CD4-positive, alpha-beta T cell treated with Interleukin-15 for 1 hour (primary cell): ENCODE data around the gene PLCB1.

Experiments used
- DNase-seq: peaks from one replicate; pipeline ENCODE4 v3.0.0-alpha.2; 2020

The PLCB1 gene

DNA sequence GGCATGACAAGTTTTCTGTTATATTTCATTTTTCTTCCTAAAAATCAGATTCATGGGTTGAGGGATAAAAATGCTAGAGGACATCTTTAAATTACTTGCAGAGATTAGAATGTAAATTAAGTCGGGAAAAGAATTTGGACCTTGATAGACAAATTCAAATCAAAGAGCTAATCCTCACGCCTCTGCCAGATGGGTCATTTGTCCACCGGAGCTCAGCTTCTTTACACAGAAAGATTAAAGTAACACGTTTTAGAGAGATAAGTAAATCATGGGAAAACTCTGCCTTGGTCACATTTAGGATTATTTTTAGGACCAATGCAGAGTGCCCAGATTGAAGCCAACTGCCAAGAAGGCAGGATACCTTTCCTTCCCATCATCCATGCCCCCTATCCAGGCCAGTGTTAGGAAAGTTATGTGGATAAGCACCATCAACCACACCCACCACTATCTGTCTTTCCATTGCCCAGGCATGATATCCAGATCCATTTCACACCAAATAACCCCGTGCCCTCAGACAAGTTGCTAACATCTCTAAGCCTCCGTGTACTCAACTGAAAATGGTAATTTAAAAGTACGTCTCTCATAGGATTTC lies 539.4 kb downstream of the PLCB1 start:
- DNase-seq: no peak

GRCh38 chr20:8673116-8673515 lies 541.0 kb downstream of the PLCB1 start:
- DNase-seq: no peak

DNA sequence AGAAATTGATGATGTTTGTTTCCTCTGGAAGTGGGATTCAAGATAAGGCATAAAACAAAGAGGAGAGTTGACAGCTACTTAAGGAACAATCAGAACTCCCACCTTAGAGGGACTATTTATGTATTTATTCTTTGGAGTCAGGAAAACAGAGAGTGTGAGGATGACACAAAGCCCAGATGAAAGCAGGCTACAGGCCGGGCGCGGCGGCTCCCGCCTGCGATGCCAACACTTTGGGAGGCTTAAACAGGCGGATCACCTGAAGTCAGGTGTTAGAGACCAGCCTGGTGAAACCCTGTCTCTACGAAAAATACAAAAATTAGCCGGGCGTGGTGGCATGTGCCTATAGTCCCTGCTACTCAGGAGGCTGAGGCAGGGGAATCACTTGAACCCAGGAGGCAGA lies 543.8 kb downstream of the PLCB1 start:
- DNase-seq: no peak

DNA sequence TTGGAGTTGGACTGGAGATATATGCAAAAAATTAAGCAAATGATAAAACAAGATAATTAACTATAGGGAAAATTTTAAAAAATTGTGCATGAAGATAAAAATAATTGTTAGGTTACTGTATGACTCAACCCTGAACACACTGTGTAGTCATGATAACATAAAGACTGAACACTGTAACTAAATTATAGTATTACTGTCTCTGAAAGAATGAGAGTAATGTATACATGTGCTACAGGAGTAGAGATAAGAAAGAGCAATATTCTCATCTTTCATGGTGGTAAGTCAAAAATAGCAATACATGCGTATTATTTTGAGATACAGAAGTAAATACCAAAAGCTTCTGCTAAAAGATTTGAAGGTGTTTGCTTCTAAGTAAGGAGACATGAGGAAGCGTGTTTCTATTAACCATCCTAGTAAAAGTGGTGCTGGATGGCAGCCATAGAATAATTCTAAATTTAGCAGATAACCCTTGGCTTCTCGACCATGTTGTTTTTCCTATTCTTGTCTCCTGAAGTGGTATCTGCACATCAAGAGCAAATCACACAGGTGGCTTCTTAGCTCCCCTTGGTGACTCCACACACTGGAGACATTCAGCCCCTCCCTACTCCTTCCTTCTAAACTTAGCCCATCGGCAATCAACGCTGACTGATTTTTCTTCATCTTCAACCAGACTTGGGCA lies 546.2 kb downstream of the PLCB1 start:
- no peak for DNase-seq

DNA sequence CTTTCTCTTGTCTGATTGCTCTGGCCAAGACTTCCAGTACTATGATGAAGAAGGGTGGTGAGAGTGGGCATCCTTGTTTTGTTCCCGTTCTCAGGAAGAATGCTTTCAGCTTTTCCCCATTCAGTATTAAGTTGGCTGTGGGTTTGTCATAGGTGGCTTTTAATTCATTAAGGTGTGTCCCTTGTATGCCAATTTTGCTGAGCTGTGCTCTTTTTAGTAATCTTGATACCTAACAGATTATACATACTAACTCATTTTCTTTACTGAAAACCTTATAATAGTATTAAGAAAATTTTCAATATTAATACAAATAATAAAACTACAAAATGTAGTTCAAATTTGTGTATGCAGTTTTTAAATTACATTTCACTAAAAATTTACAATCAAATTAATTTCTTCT lies 557.3 kb downstream of the PLCB1 start:
- DNase-seq: no peak

GRCh38 chr20:8690074-8690473 lies 558.0 kb downstream of the PLCB1 start:
- DNase-seq: no peak

DNA sequence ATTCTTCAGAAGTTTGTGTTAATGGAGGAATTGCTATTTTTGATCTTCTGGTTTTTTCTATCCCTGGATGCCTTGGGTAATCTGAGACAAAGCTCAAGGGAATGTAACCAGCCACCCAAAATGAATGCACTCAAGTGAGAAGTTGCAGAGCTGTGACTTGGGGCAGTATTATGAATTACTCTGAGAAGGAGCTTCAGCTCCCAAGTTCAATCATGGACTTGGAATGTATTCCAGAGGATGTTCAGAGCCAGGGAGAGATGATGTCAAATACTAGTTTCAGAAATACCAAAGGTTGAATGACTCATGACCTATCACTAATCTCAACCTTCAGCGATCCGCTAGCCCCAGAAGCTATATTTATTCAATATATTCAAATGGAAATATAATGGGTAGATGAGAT lies 561.6 kb downstream of the PLCB1 start:
- DNase-seq: no peak

- DNase-seq: no peak
These were observed 568.7 kb downstream of the PLCB1 start for GRCh38 chr20:8700756-8701155.

- no peak for DNase-seq
These were observed 575.1 kb downstream of the PLCB1 start for GRCh38 chr20:8706961-8707700.

DNA sequence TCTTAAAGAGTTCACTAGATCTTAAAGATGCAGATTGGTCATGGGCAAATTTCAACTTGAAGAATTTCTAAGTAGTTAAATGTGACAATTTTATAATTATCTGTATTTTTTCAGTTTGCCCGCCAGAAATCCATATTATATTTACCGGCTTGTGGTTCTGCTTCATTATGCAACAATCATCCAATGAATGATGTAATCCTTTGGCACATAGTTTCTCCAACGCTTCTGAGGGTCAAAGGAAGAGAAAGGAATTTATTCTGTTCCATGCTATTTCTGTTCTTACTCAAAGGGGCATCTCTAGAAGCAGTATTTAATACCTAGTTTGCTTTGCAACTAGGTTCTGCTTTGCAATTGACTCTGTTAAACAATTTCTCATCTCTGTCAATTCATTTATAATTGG lies 577.6 kb downstream of the PLCB1 start:
- no peak for DNase-seq

GRCh38 chr20:8711501-8711900 lies 579.4 kb downstream of the PLCB1 start:
- DNase-seq: no peak

DNA sequence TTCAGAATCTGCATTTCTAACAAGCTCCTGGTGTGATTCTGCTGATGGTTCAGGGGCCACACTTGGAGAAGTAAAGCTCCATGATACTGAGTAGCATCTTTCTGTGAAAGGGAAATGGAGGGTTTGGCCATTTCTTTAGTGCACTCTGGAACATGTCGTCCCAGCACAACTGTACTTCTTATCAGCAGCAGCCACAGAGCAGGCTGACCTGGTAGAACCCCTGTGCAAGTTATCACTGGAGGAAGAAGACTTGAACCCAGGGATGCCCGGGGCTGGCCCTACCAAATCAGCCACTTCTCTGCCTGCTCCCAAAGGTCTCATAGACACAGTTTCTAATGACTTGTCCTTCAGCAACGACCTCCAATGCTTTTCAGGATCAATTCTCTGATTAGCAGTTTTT lies 582.1 kb downstream of the PLCB1 start:
- no peak for DNase-seq

- DNase-seq: no peak
These were observed 586.2 kb downstream of the PLCB1 start for GRCh38 chr20:8718279-8718678.

DNA sequence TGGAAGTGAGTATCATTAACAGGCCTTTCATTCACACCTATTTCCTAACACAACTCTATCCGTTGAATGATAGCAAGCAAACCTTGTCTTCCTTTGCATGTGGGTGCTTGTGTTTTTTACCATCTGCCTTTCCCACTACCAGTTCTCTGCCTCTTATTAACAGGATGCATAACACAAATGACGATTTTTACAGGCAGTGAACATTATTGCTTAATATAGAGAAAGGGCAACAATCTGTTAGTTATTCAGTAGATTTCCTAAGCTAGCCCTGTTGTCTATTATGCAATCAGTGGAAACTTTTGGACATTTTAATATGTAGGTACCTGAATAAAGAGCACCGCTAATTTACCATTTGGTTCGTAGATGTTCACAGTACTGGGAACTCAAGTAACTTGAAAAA lies 588.0 kb downstream of the PLCB1 start:
- DNase-seq: no peak

DNA sequence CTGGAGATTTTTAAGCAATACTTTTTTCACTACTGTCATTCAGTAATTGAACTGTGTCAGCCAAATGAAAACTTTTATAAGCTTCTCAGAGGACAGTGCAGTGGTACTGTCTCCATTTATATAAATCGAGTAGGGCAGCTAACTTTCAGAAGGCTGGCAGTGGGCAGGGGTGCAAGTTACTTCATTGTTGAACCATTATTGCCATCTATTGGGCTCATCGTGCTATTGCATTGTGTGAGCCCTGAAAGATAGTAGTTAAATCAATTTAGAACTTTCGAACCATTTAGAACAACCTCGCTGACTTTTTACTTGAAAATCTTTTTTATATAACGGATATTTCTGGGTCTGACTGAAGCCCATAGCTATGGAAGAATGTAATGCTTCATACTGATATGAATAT lies 589.0 kb downstream of the PLCB1 start:
- peak; percentile 29 for DNase-seq

DNA sequence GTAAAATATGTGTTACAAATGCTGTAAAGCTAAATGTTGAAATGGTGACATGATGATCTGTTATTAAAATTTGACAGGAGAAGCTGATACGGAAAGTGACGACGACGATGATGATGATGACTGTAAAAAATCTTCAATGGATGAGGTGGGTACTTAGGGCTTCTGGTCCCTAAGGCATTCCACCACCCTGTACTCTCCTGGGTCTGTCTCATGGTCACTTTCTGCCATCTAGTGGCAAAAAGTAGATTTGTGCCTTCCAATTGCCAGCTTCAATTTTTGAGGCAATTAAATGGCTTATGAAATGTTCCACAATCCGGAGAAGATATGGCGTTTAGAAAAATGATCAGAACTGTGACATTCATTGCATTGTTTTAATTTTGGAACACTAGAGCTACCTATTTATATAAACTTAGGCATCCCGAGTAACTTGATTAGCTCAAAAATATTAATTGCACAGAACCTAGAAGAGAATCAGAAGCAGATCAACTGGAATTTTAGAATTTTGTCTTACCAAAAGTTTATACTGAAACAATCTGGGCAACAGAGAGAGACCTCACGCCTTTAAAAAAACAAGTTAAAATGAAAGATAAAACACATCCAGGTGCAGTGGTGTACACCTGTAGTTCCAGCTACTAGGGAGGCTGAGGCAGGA lies 590.3 kb downstream of the PLCB1 start:
- peak; percentile 30 for DNase-seq

DNA sequence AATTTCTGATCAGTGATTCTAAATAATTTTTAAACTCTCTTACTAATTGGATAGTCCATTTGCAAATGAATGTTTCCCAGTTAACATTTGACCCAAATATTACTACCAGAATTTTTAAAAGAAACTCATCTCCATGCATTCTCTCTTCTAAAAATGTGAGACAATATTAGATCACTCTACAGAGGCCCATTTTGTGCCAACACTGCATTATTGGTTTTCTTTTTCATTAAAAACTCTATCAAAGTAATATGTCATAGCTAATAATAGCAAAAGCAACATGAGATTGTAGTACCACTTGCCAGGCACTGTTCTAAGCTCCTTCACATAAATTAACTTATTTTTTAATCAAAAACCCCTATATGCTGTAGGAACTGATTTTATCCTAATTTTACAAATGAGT lies 591.2 kb downstream of the PLCB1 start:
- DNase-seq: no peak

DNA sequence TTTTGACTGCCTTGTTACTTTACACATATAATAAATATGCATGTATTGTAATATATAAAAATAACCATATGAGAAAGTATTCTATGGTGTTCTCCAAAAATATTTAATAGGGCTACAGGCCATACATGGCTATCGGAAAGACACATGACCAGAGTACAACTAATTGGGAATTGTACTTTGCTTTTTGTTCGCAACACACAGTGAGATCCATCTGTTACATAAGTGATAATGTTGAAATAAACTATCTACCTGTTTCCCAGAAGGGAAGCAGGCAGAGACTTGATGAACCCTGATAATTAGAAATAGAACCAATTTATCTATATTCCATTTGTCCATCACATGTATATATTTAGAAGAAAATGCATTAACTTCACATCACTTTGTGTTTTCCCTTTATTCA lies 592.8 kb downstream of the PLCB1 start:
- DNase-seq: no peak

- DNase-seq: no peak
These were observed 594.4 kb downstream of the PLCB1 start for GRCh38 chr20:8726460-8726859.

- DNase-seq: no peak
These were observed 602.9 kb downstream of the PLCB1 start for GRCh38 chr20:8735014-8735413.

- no peak for DNase-seq
These were observed 603.6 kb downstream of the PLCB1 start for GRCh38 chr20:8735674-8736073.

DNA sequence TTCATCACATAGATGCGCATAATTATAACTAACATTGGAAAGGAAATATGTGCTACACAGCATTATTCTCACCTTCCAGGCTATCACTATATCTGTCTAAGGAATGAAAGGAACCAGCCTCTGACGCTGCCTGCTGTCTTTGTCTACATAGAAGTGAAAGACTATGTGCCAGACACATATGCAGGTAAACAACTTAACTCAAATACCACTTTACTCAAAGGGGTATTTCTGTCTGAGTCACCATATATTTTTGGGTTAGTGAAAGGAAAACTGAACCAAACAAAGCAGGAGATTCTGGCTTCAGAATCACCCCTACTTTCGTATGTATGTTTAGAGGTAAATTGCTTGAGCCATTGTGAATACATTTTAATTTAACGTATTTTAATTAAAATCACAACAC lies 608.2 kb downstream of the PLCB1 start:
- no peak for DNase-seq

- DNase-seq: no peak
These were observed 612.3 kb downstream of the PLCB1 start for GRCh38 chr20:8744228-8744844.
